ENCODE data around the gene HTR3D.

DNA sequence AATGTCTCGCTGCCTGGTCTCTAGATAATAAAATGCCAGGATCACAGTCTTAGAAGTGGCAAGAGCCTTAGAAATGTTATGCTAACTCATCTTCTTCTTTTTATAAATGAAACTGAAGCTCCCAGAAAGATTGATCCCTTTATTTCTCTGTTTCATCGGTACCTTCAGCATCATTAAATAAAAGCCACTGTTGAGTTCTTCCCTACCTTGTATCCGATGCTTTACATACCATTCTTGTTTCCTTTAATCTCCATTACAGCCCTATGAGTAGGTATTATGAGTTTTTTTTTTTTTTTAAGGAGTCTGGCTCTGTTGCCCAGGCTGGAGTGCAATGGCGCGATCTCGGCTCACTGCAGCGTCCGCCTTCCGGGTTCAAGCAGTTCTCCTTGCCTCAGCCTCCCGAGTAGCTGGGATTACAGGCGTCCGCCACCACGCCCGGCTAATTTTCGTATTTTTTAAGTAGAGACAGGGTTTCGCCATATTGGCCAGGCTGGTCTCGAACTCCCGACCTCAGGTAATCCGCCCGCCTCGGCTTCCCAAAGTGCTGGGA lies 13.0 kb upstream of the HTR3D start:
- TF ChIP-seq, protein P1, sequence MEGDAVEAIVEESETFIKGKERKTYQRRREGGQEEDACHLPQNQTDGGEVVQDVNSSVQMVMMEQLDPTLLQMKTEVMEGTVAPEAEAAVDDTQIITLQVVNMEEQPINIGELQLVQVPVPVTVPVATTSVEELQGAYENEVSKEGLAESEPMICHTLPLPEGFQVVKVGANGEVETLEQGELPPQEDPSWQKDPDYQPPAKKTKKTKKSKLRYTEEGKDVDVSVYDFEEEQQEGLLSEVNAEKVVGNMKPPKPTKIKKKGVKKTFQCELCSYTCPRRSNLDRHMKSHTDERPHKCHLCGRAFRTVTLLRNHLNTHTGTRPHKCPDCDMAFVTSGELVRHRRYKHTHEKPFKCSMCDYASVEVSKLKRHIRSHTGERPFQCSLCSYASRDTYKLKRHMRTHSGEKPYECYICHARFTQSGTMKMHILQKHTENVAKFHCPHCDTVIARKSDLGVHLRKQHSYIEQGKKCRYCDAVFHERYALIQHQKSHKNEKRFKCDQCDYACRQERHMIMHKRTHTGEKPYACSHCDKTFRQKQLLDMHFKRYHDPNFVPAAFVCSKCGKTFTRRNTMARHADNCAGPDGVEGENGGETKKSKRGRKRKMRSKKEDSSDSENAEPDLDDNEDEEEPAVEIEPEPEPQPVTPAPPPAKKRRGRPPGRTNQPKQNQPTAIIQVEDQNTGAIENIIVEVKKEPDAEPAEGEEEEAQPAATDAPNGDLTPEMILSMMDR (IDR thresholded peaks at IDR 0.05): no peak
- no peak for TF ChIP-seq POLR2A (IDR thresholded peaks at IDR 0.05)
